ENCODE data around the gene NPNT. TPM values are rescaled to one million over a fixed set of nuclear protein-coding genes. Genes with fewer than 3 reads are reported as not detected.
A peak's percentile ranks its signal among the peaks of the same experiment; 100 is the strongest.

Gene NPNT
- polyA plus RNA-seq, 10 donors, result 75.5 to 179 (median 150) TPM

- DNase-seq, result no peak
Observed at GRCh38 chr4:105911426-105911825, 16.2 kb downstream of the NPNT start.

GRCh38 chr4:105912633-105913032 lies 17.4 kb downstream of the NPNT start:
- DNase-seq, result no peak

DNA sequence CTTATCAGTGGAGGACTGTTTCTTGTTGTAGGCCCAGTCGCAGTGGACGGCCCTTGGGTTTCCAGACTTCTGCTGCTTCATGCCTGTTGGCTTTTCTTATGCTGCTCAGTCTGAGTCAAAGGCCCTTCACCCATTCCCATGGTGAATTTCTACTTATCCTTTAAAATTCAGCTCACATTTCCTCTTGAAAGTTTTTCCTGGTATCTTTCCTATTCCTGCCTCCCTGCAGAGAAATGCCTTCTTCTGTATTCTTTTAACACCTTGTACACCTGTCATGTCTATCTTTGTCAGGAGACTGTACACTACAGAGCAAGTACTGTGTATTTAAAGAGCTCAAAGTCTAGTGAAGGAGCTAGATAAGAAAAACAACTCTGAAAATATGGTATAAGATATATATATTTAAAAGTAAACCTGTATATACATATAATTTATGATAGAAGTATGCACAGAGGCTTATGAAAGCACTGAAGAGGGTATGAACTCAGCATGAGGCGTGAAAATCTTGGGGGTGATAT lies 22.0 kb downstream of the NPNT start:
- DNase-seq, result no peak

DNA sequence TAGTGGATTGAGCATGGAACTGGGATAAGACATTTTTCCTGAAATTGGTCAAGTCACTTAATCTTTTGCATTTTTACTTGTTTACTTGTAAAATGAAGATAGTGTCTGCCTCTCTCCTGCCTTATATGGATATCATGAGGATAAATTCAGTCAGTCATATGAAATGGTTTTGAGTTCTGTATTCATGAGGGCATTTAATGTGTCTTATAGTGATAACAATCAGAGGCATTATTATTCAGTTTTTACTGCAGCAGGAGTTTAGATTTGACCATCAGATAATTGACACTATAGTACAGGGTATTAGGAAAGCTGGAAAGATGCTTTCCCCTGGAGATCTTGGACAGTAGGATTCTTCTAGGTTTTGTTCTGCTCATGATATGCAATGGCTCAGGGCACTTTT lies 26.0 kb downstream of the NPNT start:
- no peak for DNase-seq

DNA sequence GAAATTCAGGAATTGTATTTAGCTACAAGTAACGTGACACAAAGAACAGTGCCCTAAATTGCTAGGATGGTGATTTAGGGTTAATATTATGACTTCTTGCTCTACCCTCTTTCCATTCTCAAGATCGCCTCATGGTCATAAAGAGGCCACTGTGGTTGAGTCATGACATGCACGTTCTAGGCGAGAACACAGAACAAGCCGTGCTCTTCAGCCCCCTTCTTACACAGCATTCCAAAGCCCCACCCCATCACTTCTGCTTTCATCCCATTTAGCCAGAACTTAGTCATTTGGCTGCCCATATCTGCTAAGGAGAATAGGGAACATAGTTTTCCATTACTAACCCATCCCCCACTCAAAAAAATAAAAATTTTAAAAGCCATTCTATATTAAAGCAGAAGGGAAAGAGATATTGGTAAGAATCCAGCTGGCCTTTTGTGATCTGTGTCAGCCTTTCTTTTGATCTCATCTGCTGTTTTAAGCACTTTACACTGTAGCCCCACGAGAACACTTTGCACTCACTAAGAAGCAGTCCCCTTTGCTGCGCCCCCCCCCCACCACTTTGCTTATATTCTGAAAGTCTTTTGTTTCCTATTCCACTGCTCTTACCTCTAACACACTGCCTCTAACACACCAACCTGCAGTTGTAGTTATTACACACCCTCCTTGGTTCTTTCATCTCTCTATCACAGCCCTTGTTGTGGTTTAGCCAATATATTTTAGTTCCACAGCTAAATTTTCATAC lies 28.4 kb downstream of the NPNT start:
- no peak for DNase-seq

DNA sequence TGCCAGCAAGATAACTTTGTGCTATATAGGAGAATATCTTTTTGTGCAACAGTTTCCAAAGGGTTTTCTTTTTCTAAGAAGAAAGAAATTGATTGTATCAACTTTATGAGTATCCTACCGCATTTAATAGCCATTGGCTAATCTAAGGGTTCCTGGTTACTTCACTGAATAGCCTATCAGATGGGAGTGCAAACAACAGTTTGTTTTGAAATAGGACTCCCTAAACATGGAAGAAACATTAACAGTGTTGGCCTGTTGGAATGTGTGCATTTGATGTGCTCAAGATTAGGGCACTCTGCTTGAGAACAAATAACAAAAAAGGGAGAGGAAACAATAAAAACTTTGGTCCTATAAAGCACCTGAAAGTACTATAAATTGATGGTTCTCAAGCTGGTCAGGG lies 29.1 kb downstream of the NPNT start:
- DNase-seq, result no peak

GRCh38 chr4:105930698-105931097 lies 35.4 kb downstream of the NPNT start:
- no peak for DNase-seq

- no peak for DNase-seq
Observed at GRCh38 chr4:105933083-105933482, 37.8 kb downstream of the NPNT start.

GRCh38 chr4:105934386-105934785 lies 39.1 kb downstream of the NPNT start:
- peak in 2 of 3 donors; percentile 20 to 41 for DNase-seq

GRCh38 chr4:105936901-105937300 lies 41.6 kb downstream of the NPNT start:
- no peak for DNase-seq

DNA sequence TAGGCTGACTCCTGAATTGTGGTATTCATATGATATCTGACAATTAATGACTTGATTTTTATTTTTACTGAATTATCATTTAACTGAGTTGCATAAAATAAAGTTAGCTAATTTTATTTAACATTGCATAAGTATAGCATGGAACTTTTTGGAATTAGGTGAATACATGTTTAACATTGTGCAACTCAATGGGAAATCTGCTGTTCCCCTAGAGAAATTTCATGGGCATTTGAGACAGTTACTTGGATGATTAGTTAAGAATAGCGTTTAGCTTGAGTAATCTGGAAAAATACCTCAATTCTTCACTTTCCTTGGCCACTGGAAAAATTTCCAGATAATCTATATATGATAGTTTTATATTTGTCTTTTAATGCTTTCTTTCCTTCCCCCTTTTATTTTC lies 42.5 kb downstream of the NPNT start:
- DNase-seq, result no peak

GRCh38 chr4:105943234-105943633 lies 48.0 kb downstream of the NPNT start:
- DNase-seq, result no peak

- peak in 2 of 3 donors; percentile 18 to 69 for DNase-seq
Observed at GRCh38 chr4:105944540-105944939, 49.3 kb downstream of the NPNT start.

GRCh38 chr4:105946771-105947170 lies 51.5 kb downstream of the NPNT start:
- no peak for DNase-seq

DNA sequence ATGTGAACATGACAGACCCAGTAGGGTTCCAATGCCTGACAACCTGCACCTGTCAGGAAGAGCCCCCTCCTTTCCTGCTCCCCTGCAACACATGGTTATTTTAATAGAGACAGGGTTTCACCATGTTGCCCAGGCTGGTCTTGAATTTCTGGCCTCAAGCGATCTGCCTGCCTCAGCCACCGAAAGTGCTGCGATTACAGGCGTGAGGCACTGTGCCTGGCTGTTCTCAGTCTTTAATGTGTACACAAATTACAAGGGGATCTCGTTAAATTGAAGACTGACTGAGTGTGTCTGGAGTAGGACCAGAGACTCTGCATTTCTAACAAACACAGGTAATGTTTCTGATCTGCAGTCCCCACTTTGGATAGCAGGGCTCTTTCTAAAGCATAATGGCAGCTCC lies 55.4 kb downstream of the NPNT start:
- DNase-seq, result no peak

DNA sequence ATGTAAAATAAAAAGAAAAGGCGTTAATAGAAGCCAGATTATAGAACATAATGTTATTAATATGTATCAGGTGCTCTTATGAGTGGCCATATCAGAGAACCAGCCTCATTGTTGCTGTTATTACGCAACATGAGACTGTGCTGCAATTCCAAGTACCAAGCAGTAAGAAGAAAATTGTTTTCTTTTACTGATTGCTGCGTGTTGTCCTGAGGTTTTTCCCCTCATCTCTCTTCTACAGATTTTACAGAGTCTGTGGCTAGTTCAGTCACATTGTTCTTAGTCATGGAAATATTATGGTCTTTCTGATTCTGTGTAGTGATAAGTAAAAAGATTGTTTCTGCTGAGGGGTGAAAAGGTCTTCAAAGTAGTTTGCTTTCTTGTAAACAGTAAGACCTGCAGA lies 55.9 kb downstream of the NPNT start:
- DNase-seq, result no peak

- DNase-seq, result peak in 1 of 3 donors; percentile 22
Observed at GRCh38 chr4:105952591-105952990, 57.3 kb downstream of the NPNT start.

- DNase-seq, result peak in 1 of 3 donors; percentile 15
Observed at GRCh38 chr4:105956569-105956968, 61.3 kb downstream of the NPNT start.

DNA sequence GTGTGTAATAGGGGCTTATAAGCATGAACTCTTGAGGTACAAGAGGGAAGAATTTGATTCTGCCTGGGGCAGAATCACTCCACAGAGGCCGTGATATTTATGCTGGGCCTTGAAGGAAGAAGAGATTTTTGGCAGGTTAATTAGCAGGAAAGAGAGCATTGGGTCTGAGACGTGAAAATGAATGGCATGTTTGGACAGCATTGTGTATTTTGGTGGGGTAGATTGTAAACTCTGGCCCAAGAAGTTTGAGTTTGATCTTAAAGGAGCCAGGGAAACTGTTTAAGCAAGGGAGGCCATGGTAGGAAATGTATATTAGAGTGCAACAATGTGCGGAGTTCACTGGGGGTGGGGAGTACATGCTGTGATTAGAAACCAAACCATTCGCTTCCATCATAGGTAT lies 62.4 kb downstream of the NPNT start:
- DNase-seq, result no peak

- no peak for DNase-seq
Observed at GRCh38 chr4:105963461-105964400, 68.5 kb downstream of the NPNT start.

DNA sequence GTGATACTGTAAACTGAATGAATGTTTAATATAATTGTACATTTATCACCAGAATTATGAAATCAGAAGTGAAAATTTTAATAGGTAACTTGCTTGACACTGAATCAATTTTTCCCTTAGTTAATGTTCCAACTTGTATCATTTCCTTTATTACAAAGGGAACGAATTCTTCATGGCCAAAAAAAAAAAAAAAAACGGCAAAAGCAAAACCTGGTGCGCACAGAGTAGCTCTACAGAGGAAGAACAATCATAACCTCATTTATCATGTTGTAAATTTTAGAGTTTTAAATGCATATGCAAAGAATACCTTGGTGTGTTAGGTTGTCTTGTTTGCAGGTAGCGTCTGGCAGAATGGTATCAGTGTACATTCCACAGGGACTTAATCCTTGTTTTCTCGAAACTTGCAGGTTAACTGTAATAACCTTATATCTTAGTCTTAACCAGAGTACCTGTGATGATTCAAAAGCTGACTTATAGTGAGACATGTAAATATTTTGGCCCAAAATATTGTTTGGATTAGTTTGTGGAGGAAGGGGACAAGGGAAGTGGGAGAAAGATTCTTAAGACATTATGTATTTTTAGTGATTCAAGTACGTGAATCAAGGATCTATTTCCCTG lies 70.0 kb downstream of the NPNT start:
- no peak for DNase-seq

GRCh38 chr4:105966051-105966450 lies 70.8 kb downstream of the NPNT start:
- DNase-seq, result peak in 2 of 3 donors; percentile 37 to 55
